GM21529 (cell line): Measurements from ENCODE around the gene EML4.
"Not testable (repeated sequence)": the region's sequence is repeated elsewhere in the genome, so short reads cannot be mapped to it uniquely, and the experiment has no call there.

Experiments
- ATAC-seq: cut with Tn5 transposase; IDR thresholded peaks from one replicate; pipeline ENCODE4 v1.9.1; 2021; ENCODE audit not compliant: unreplicated experiment

Gene EML4

GRCh38 chr2:42371611-42372473 is 202.7 kb downstream of the EML4 start:
- no peak for ATAC-seq

- no peak for ATAC-seq
Measured at GRCh38 chr2:42372474-42373200, 203.5 kb downstream of the EML4 start.

GRCh38 chr2:42376758-42377157 is 207.6 kb downstream of the EML4 start:
- ATAC-seq = no peak

GRCh38 chr2:42378415-42378814 is 209.3 kb downstream of the EML4 start:
- ATAC-seq = no peak

GRCh38 chr2:42380026-42380425 is 210.9 kb downstream of the EML4 start:
- ATAC-seq = not testable (repeated sequence)

- ATAC-seq = no peak
Measured at GRCh38 chr2:42382144-42382543, 213.0 kb downstream of the EML4 start.
